ENCODE measurements around the gene TIMM44. TPM values are rescaled to one million over a fixed set of nuclear protein-coding genes. Genes with fewer than 3 reads are reported as not detected.

The TIMM44 gene
- total and polyA plus RNA-seq, 4 donors, result 17.7 to 35.8 (median 26.6) TPM

DNA sequence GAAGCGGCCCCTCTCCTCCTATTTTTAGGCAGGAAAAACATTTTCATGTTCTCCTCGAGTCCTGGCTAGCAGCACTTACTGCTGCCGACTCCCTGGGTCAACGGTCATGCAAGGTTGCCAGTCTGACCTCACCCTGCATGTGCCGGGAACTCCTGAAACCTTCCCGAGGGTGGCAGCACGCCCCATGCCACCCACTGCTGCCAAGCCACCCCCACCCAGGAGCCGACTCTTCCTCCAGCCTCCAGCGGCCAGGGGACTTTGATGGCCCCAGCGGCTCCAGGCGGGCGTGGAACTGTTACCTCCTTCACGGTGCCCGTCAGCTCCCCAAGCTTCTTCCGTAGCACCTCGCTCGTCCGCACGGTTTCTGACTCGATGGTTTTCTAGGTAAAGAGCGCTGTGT, 8.7 kb downstream of the TIMM44 start (continued):
- TF ChIP-seq JUND (IDR thresholded peaks at IDR 0.05), result no peak

DNA sequence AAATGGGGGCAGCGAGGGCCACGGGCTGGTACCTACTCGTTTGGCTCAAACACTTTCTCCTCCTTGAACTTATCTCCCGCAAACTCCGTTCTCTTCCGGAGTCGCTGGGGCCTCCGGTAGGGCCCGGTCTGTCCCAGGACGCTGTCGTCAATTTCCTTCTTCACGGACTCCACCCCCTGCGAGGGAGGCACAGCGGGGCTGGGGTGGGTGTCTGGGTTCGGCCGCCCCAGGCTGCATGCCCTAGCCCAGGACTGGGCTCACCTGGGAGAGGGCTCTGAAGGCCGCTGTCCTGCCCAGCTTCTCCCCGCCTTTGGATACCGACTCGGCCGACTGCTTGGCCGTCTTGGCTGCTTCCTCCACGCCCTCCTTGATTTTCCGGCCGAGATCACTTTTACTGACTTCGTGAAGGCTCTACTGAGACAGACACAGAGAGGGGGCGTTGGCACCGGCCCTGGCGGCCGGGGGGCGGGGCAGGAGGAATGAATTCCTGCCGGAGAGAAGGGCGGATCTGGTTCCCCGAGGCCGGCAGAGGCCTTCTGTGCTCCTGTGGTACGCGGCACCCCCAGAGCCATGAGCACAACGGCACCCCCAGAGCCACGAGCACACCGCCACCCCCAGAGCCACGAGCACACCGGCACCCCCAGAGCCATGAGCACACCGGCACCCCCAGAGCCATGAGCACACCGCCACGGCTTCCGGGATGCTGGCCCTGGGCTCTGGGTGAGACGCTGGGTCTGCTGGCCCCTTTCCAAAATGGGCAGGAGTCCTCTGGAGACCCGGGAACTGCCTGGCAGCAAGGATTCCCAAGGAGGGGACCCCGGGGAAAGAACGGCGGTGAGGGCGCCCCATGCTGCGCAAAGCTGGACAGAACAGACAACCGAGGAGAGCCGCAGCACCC, 9.4 kb downstream of the TIMM44 start:
- H3K27me3 ChIP-seq (ENCODE audit: control insufficient read depth in 4 of 4, insufficient read depth in 4 of 4, low read length in 3 of 4), result no peaks in the 10 kb centered on the region
- no peak overlapping the region for H3K9ac ChIP-seq (ENCODE audit: low read depth in 1 of 2, low read length in 2 of 2)
- DNase-seq (ENCODE audit: low spot score), result no peak
- WGBS, result 92% methylated on average over 55 of the region's 55 CpGs
- no peak overlapping the region for H3K27ac ChIP-seq (ENCODE audit: low read depth in 1 of 2, low read length in 2 of 2)
- H3K36me3 ChIP-seq (ENCODE audit: control insufficient read depth in 4 of 4, insufficient read depth in 3 of 4, low read depth in 1 of 4, low read length in 3 of 4), result peaks cover 16 to 58% (median 31%) of the 10 kb centered on the region in 4 donors
- no peaks in the 10 kb centered on the region for H3K9me3 ChIP-seq (ENCODE audit: control insufficient read depth in 4 of 4, low read length in 3 of 4)
- TF ChIP-seq TAF1 (conservative IDR thresholded peaks at IDR 0.05), result no peak
- no peak for TF ChIP-seq HNF4A (conservative IDR thresholded peaks at IDR 0.05)
- no peak for TF ChIP-seq YY1 (IDR thresholded peaks at IDR 0.05)
- no peak for TF ChIP-seq RAD21 (IDR thresholded peaks at IDR 0.05)
- no peak for TF ChIP-seq EGR1 (IDR thresholded peaks at IDR 0.05; ENCODE audit: low read depth in 2 of 2)
- TF ChIP-seq HNF4G (IDR thresholded peaks at IDR 0.05), result no peak
- no peak for TF ChIP-seq SP1 (IDR thresholded peaks at IDR 0.05)
- TF ChIP-seq NR2F2 (IDR thresholded peaks at IDR 0.05), result no peak
- TF ChIP-seq GABPA (IDR thresholded peaks at IDR 0.05 in 1 of 2, conservative IDR thresholded peaks at IDR 0.05 in 1 of 2), result no peak
- TF ChIP-seq, protein P1, sequence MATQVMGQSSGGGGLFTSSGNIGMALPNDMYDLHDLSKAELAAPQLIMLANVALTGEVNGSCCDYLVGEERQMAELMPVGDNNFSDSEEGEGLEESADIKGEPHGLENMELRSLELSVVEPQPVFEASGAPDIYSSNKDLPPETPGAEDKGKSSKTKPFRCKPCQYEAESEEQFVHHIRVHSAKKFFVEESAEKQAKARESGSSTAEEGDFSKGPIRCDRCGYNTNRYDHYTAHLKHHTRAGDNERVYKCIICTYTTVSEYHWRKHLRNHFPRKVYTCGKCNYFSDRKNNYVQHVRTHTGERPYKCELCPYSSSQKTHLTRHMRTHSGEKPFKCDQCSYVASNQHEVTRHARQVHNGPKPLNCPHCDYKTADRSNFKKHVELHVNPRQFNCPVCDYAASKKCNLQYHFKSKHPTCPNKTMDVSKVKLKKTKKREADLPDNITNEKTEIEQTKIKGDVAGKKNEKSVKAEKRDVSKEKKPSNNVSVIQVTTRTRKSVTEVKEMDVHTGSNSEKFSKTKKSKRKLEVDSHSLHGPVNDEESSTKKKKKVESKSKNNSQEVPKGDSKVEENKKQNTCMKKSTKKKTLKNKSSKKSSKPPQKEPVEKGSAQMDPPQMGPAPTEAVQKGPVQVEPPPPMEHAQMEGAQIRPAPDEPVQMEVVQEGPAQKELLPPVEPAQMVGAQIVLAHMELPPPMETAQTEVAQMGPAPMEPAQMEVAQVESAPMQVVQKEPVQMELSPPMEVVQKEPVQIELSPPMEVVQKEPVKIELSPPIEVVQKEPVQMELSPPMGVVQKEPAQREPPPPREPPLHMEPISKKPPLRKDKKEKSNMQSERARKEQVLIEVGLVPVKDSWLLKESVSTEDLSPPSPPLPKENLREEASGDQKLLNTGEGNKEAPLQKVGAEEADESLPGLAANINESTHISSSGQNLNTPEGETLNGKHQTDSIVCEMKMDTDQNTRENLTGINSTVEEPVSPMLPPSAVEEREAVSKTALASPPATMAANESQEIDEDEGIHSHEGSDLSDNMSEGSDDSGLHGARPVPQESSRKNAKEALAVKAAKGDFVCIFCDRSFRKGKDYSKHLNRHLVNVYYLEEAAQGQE (IDR thresholded peaks at IDR 0.05), result no peak
- TF ChIP-seq, protein P2, sequence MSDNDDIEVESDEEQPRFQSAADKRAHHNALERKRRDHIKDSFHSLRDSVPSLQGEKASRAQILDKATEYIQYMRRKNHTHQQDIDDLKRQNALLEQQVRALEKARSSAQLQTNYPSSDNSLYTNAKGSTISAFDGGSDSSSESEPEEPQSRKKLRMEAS (IDR thresholded peaks at IDR 0.05), result no peak
- no peak for TF ChIP-seq FOXA1 (IDR thresholded peaks at IDR 0.05)
- TF ChIP-seq, protein P3, sequence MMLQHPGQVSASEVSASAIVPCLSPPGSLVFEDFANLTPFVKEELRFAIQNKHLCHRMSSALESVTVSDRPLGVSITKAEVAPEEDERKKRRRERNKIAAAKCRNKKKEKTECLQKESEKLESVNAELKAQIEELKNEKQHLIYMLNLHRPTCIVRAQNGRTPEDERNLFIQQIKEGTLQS (IDR thresholded peaks at IDR 0.05), result no peak
- no peak for TF ChIP-seq CTCF (IDR thresholded peaks at IDR 0.05; ENCODE audit: low read depth, low read length, missing input control)
- TF ChIP-seq, protein P4, sequence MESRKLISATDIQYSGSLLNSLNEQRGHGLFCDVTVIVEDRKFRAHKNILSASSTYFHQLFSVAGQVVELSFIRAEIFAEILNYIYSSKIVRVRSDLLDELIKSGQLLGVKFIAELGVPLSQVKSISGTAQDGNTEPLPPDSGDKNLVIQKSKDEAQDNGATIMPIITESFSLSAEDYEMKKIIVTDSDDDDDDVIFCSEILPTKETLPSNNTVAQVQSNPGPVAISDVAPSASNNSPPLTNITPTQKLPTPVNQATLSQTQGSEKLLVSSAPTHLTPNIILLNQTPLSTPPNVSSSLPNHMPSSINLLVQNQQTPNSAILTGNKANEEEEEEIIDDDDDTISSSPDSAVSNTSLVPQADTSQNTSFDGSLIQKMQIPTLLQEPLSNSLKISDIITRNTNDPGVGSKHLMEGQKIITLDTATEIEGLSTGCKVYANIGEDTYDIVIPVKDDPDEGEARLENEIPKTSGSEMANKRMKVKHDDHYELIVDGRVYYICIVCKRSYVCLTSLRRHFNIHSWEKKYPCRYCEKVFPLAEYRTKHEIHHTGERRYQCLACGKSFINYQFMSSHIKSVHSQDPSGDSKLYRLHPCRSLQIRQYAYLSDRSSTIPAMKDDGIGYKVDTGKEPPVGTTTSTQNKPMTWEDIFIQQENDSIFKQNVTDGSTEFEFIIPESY (IDR thresholded peaks at IDR 0.05), result no peak
- TF ChIP-seq RXRA (IDR thresholded peaks at IDR 0.05), result no peak
- no peak for TF ChIP-seq JUND (IDR thresholded peaks at IDR 0.05)
- TF ChIP-seq FOXA2 (IDR thresholded peaks at IDR 0.05), result no peak
- no peak overlapping the region for H3K4me3 ChIP-seq (ENCODE audit: low read depth in 1 of 3, low read length in 3 of 3)
- peaks cover 0 to 4% (median 1%) of the 10 kb centered on the region in 4 donors for H3K4me1 ChIP-seq (ENCODE audit: control insufficient read depth in 4 of 4, insufficient read depth in 4 of 4, low read length in 3 of 4)
